Measurements from ENCODE around the gene HDLBP.

The HDLBP gene

GRCh38 chr2:241273210-241274020, 42.1 kb downstream of the HDLBP start:
- DNase-seq: no peak

DNA sequence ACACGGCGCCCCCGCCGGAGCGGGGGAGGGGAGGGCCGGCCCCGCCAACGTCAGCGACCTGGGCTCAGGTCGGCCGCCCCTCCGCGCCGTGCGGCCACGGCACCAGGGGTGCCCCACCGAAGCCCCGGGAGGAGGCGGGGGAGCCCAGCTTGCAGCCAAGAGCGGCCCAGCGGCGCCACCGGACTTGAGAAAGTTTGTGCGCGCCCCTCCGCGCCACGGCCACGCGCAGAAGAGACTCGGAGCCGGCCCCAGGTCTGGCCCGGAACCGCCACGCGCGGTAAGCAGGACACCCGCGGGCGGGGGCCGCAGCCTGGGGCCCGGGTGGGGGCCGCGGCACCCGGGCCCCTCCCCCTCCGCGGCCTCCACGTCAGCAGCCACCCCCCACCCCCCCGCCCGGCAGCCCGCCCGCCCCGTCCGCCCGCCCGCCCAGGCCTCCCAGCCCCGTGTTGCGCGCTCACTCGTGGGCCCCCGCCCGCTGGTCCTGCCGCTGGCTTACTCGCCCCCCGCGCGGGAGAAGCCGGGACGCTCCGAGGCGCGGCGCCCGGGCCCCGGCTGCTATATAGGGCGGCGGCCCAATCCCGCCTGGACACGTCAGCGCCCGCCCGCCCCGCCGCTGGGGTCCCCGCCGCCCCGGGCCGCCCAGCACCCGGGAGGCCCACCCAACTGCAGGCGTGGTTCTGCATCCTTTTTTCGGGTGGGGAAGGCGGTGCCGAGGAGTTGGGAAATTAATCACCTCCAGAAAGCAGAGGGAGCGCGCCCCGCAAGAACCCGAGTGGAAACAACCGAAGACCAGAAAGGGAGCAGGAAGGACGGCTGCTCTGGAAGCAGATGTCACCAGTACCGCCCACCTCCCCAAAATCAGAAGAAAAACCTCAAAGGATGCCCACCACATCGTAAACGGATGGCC, 42.9 kb downstream of the HDLBP start:
- DNase-seq: peak; percentile 49

- peak; percentile 44 for DNase-seq
Measured at GRCh38 chr2:241271706-241272302, 43.7 kb downstream of the HDLBP start.

GRCh38 chr2:241270531-241270930, 44.9 kb downstream of the HDLBP start:
- no peak for DNase-seq

DNA sequence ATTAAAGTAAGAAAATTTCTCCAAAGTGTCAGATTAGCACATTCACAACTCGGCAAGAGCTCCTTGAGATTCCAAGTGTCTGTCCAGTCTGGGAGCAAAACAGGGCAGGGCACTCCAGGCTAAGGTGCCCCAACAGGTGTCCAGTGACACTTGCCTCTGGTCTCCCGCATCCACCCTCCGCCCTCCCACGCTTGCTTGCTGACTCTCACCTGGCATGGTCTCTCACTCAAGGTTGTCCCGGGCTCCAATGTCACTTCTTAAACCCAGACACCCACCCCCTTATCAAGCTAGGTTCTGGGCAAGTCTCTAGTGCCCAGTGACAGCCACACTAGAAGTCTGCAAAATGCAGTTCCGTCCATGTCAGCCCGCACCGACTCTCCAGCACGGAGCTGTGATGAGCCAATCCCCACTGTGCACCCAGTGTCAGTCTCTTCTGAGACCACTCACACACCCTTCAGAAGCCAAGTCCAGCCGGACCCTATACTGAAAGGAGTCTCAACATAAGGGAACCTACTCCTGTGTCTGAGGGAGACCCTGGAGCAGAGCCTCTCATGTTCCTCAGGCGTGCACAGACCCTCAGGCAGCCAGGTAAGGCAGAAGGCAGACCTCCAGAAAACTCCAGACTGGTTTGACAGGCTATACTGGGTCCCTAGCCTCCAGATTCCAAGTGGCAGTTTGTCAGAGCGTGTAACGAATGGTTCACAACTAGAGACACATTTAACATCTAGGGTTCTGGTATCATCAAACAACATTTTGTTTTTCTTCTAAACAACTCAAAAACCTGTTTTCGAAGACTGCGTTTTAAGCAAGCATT, 45.6 kb downstream of the HDLBP start:
- no peak for DNase-seq

- no peak for DNase-seq
Measured at GRCh38 chr2:241268716-241269445, 46.6 kb downstream of the HDLBP start.

- DNase-seq: no peak
Measured at GRCh38 chr2:241268306-241268705, 47.2 kb downstream of the HDLBP start.

GRCh38 chr2:241267249-241268067, 48.0 kb downstream of the HDLBP start:
- DNase-seq: no peak

- DNase-seq: no peak
Measured at GRCh38 chr2:241265506-241265905, 50.0 kb downstream of the HDLBP start.

- DNase-seq: no peak
Measured at GRCh38 chr2:241263061-241263460, 52.4 kb downstream of the HDLBP start.

GRCh38 chr2:241261628-241262027, 53.8 kb downstream of the HDLBP start:
- DNase-seq: no peak

- no peak for DNase-seq
Measured at GRCh38 chr2:241260911-241261310, 54.6 kb downstream of the HDLBP start.

DNA sequence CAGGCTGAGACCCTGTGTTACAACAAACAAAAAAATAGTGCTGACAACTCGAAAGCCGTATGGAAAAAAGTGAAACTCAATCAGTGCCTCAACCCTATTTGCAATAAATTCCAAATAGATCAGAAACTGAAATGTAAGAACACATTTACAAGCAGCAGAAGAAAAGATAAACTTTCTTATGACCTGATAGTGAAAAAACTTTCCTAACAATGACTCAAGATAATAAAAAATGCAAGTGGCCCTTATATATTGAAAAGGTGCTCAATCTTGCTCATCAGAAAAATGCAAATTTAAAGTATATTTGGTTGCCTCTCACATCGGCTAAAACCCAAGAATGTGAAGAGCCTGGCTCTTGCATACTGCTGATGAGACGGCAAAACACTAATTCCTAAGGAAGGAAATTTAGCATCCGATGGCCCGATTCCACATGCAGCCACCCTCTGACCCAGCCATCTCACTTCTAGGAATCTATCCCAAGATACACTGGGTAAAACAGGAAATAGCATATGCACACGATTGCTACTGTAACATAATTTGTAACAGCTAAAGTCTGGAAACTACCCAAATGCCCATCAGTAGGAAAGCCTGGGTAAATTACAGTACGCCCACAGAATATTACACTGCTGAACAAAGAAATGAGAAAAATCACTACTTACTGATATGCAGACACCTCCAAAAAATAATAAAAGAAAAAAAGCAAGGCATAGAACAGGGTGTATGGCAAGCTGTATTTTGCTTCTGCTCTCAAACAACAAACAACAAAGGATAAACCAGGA, 56.8 kb downstream of the HDLBP start:
- DNase-seq: no peak

DNA sequence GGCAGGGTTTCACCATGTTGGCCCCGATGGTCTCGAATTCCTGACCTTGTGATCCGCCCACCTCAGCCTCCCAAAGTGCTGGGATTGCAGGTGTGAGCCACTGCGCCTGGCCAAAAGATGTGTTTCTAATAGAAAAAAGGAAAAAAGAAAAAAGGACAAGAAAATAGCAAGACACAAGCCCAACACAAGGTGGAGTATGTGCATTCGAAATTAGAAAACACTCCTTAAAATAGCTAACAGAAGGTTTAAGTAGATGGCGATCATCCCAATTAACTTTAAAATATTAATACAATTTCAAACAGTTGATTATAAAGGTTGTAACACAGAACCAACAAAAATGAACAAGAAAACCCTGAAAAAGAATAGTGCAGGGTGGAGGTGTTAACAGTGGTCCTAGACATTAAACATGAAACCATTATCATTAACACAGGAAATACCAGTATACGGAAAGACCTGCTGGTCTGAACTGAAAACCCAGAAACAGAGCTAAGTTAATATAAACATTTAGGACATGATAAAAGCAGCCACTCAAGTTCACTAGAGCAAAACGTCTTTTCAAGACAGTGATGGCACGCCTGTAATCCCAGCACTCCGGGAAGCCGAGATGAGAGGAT, 57.9 kb downstream of the HDLBP start:
- DNase-seq: no peak

DNA sequence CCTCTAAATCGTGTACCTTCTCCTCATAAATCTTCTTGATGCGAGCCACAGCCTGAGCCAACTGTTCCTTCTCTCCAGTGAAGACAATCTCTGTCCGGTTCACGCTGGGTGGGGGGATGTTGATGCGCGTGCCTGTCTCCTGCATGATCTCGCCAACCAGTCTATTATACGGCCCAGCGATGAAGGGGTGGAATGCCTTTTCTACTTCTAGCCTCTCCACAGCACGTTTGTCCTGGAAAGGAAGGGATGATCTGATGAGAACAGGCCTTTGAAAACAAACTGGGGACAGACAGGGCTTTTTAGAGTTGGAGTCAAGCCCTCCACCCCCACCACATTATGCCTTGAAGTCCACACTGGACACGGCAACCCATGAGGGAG, 59.3 kb downstream of the HDLBP start:
- DNase-seq: no peak

- DNase-seq: no peak
Measured at GRCh38 chr2:241255542-241256167, 59.8 kb downstream of the HDLBP start.

- DNase-seq: no peak
Measured at GRCh38 chr2:241254904-241255351, 60.5 kb downstream of the HDLBP start.

DNA sequence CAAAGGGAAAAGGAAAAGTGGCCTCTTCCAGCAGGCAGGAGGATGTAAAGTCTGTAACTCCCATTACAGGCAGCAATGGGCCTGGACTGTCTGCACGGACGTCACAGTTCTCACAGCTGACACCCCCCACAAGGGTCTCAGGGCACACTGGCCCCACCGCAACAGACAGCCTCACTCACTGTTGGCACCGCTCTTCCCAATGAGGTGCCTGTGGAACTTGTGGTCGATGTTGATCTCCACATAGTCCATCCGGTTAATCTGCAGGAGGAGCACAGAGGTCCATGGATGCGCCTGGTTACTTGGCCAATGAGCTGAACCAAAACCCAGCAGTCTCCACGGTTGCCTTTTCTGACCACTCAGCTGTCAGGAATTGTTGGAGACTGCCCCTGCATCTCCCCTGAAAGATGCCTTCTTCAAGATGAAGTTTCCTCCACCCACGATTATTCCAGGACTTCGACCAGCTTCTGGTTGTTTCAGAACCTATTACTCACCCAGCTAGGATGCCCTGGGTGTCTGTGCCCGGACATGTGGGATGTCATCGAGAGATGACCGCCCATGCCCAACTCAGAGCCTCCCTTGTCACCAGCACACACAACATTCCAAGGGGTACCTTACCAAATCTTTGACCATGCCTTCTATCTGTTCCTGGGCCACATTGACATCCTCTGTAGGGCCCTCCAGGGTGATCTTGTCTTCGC, 62.5 kb downstream of the HDLBP start:
- DNase-seq: no peak

DNA sequence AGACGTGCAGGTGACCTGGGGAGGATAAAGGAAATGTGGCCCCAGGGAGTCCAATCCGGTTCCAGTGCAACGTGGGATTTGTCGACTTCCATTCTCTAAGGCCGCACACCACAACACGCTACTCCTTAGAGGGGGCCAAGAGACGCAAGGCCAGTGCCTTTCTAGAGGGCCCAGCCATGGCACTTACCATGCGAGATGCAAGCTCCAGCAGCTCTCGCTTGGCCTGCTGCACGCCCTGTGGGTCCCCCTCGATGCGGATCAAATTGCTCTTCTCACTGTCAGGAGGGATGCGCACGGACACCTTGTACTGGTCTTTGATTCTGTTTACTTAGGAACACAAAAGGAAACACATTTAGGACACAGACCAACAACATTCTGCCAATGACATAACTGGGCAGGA, 65.8 kb downstream of the HDLBP start:
- DNase-seq: no peak

Measured in NCI-H345 (cell line).